Sigmoid colon (tissue), 3 donors: ENCODE measurements around the gene MTG2.

ENCODE experiments used
- CTCF ChIP-seq, 4 experiments: fragments of 450-650 bp in 3 of 4; fragments of 200-600 bp in 1 of 4; IDR thresholded peaks; one replicate each; pipeline ENCODE4 v1.5.1; 2016 to 2019; ENCODE audit warnings: antibody characterized with exemption in 4 of 4, mild to moderate bottlenecking in 3 of 4, moderate library complexity in 2 of 4
- POLR2A ChIP-seq, 2 donors: fragments of 450-650 bp; IDR thresholded peaks; one replicate each; pipeline ENCODE4 v1.6.1; 2016; ENCODE audit warnings: antibody characterized with exemption in 2 of 2, mild to moderate bottlenecking in 2 of 2, moderate library complexity in 2 of 2

- TF ChIP-seq POLR2A (IDR thresholded peaks at IDR 0.05) (no peak), CTCF (IDR thresholded peaks at IDR 0.05) (no peak)
Measured at GRCh38 chr20:62220666-62221568, 38.1 kb downstream of the MTG2 start.
